ENCODE measurements around the gene FAM83D. TPM values are rescaled to one million over a fixed set of nuclear protein-coding genes. Genes with fewer than 3 reads are reported as not detected.

FAM83D gene
- total RNA-seq, 3 donors from 2014 or later, result 0.33 to 0.64 (median 0.59) TPM

DNA sequence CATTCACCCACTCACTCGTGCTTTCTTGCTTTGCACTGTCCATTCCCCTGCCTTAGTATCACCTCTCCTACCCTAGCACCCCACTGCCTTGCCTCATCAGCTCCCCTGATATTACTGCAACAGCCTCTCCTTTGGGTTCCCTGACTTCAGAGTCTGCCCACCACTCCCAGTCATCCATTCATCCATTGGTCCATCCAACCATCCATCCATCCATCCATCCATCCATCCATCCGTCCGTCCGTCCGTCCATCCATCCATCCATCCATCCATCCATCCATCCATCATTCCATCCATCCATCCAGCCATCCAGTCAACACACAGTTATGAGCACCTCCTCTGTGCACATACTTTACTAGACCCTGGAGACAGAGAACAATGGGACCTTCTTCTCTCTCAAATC, 22.9 kb upstream of the FAM83D start:
- intact Hi-C loops (cut with DNase I; ENCODE audit: low total_unique reads), result no loop called here
- TF ChIP-seq POLR2A (IDR thresholded peaks at IDR 0.05) (no peak), POLR2AphosphoS5 (IDR thresholded peaks at IDR 0.05) (no peak), CTCF (IDR thresholded peaks at IDR 0.05) (no peak)
- H3K36me3 ChIP-seq, result no peaks in the 10 kb centered on the region
- peaks cover 3 to 13% of the 10 kb centered on the region in 2 donors for H3K9me3 ChIP-seq
- H3K27ac ChIP-seq, result no peak overlapping the region
- DNase-seq (ENCODE audit: low spot score in 2 of 2), result no peak
- H3K4me1 ChIP-seq, result no peaks in the 10 kb centered on the region
- H3K27me3 ChIP-seq, result no peaks in the 10 kb centered on the region
- H3K4me3 ChIP-seq, result no peak overlapping the region

DNA sequence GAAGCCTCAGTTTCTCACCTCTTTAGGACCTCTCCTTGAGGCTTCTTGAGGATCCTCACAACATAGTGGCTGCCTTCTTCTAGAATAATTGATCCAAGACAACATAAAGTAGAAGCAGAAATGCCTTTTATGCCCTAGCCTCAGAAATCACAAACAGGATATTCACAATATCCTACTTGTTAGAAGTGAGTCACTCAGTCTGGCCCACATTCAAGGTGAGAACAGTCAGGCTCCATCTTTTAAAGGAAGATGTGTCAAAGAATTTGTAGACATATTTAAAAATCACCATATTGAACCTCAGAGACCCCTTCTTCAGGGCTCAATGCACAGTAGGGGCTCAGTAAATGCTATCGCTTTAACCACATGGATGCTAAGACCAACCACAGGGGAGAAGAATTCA, 20.8 kb upstream of the FAM83D start:
- Histone ChIP-seq H3K4me3 (no peak overlapping the region), H3K9me3 (peaks cover 3 to 13% of the 10 kb centered on the region in 2 donors), H3K27me3 (no peaks in the 10 kb centered on the region), H3K4me1 (no peaks in the 10 kb centered on the region), H3K36me3 (no peaks in the 10 kb centered on the region), H3K27ac (no peak overlapping the region)
- intact Hi-C loops (cut with DNase I; ENCODE audit: low total_unique reads), result no loop called here
- DNase-seq (ENCODE audit: low spot score in 2 of 2), result no peak
- TF ChIP-seq POLR2AphosphoS5 (IDR thresholded peaks at IDR 0.05), result no peak
- no peak for TF ChIP-seq POLR2A (IDR thresholded peaks at IDR 0.05)
- TF ChIP-seq CTCF (IDR thresholded peaks at IDR 0.05), result no peak

DNA sequence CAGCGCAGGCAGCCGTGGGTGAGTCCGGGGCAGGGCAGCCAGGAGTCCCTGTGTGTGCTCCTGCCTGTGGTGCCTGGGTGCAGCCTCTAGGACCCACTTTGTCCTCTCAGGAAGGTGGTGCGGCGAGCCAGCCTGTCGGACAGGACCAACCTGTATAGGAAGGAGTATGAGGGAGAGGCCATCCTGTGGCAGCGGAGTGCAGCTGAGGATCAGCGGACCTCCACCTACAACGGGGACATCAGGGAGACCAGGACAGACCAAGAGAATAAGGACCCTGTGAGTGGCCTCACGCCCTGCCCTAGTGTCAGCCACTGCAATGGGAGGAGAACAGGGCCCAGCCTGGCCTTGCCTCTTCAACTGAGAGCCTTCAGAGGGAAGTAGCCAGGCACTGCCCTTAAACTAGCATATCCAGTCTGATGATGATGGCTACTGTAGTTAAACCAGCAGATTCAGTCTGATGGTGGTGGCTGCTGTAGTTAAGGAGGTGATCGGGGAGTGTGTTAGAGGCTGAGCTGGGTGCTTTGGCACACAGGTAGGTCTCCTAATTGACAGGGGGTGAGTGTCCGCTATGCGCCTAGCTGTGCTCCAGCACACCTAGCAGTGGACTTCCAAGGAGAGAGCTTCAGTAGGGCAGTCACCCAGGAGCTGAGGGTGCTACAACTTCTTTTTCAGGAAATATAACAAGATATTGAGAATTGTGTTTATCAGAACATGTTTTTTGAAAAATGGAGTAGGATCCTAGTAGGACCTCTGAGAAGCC, 18.1 kb upstream of the FAM83D start:
- H3K4me1 ChIP-seq, result no peaks in the 10 kb centered on the region
- H3K36me3 ChIP-seq, result no peaks in the 10 kb centered on the region
- peaks cover 3 to 13% of the 10 kb centered on the region in 2 donors for H3K9me3 ChIP-seq
- H3K4me3 ChIP-seq, result no peak overlapping the region
- no peaks in the 10 kb centered on the region for H3K27me3 ChIP-seq
- no peak for DNase-seq (ENCODE audit: low spot score in 2 of 2)
- intact Hi-C loops (cut with DNase I; ENCODE audit: low total_unique reads), result no loop called here
- TF ChIP-seq POLR2A (IDR thresholded peaks at IDR 0.05) (no peak), POLR2AphosphoS5 (IDR thresholded peaks at IDR 0.05) (no peak), CTCF (IDR thresholded peaks at IDR 0.05) (no peak)
- H3K27ac ChIP-seq, result no peak overlapping the region

- intact Hi-C loops (cut with DNase I; ENCODE audit: low total_unique reads), result loop anchor here (2.0 kb wide), 1 partner anchor 37 kb away; no protein-coding TSS in a partner anchor
- Histone ChIP-seq H3K27ac (no peak overlapping the region), H3K27me3 (peaks cover 0 to 3% of the 10 kb centered on the region in 2 donors), H3K4me1 (no peaks in the 10 kb centered on the region), H3K9me3 (no peaks in the 10 kb centered on the region), H3K4me3 (no peak overlapping the region), H3K36me3 (no peaks in the 10 kb centered on the region)
- TF ChIP-seq POLR2A (IDR thresholded peaks at IDR 0.05), result no peak
- no peak for TF ChIP-seq POLR2AphosphoS5 (IDR thresholded peaks at IDR 0.05)
- no peak for TF ChIP-seq CTCF (IDR thresholded peaks at IDR 0.05)
- no peak for DNase-seq (ENCODE audit: low spot score in 2 of 2)
These were observed 10.9 kb upstream of the FAM83D start for GRCh38 chr20:38915355-38915754.

DNA sequence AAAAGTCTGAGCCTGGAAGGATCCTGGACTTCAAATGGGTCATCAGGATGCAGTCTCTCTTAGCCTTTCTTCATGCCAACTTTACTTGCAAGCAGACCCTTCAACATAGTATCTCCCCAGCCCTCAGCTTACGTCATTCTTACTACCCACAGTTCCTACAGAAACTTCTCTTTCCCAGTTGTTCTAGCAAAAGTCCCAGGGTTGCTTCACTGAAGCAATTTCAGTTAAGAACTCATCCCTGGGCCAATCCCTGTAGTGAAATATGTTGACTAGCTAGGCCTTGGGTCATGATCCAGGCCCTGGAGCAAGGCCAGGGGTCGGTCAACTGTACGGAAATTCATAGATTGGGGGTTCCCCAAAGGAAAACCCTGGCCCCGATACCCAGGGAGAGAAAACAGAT, 8.6 kb upstream of the FAM83D start:
- TF ChIP-seq CTCF (IDR thresholded peaks at IDR 0.05) (no peak), POLR2AphosphoS5 (IDR thresholded peaks at IDR 0.05) (no peak), POLR2A (IDR thresholded peaks at IDR 0.05) (no peak)
- intact Hi-C loops (cut with DNase I; ENCODE audit: low total_unique reads), result no loop called here
- Histone ChIP-seq H3K4me1 (no peaks in the 10 kb centered on the region), H3K27me3 (peaks cover 0 to 3% of the 10 kb centered on the region in 2 donors), H3K36me3 (no peaks in the 10 kb centered on the region), H3K9me3 (no peaks in the 10 kb centered on the region), H3K4me3 (no peak overlapping the region), H3K27ac (no peak overlapping the region)
- no peak for DNase-seq (ENCODE audit: low spot score in 2 of 2)

Data from breast epithelium (tissue), 4 donors.